ENCODE data around the gene FOXN1. TPM values are rescaled to one million over a fixed set of nuclear protein-coding genes. Genes with fewer than 3 reads are reported as not detected.

FOXN1 gene
- total and polyA plus RNA-seq, 2 of the 4 experiments (the other 2 are of a cell fraction): not detected

- no CpG with 5 or more reads among the region's 16 CpGs for WGBS, 2 experiments (ENCODE audit: extremely low coverage in 2 of 2, insufficient read length in 1 of 2)
Measured at GRCh38 chr17:28514561-28515002, 8.4 kb downstream of the FOXN1 start.

More at GRCh38 chr17:28514561-28515002, 8.4 kb downstream of the FOXN1 start:
- DNase-seq (no peak), ATAC-seq (ENCODE audit: low read depth) (no peak)
- H3K27ac ChIP-seq (ENCODE audit: insufficient read depth, low read length): no peak overlapping the region
- H2BK5ac ChIP-seq (ENCODE audit: low read depth, low read length, poor library complexity, severe bottlenecking): no peak overlapping the region
- no peak overlapping the region for H2AFZ ChIP-seq (replicated peaks; ENCODE audit: low read length, poor library complexity)
- no peak overlapping the region for H3K23ac ChIP-seq (ENCODE audit: low read depth, low read length)
- 0 out of 2 replicates have a peak, but pooled peaks cover 3% of the 10 kb centered on the region for H3K9me1 ChIP-seq (ENCODE audit: insufficient read depth, low read length)
- TF ChIP-seq, protein P1, sequence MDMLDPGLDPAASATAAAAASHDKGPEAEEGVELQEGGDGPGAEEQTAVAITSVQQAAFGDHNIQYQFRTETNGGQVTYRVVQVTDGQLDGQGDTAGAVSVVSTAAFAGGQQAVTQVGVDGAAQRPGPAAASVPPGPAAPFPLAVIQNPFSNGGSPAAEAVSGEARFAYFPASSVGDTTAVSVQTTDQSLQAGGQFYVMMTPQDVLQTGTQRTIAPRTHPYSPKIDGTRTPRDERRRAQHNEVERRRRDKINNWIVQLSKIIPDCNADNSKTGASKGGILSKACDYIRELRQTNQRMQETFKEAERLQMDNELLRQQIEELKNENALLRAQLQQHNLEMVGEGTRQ (IDR thresholded peaks at IDR 0.05; ENCODE audit: low read depth, low read length): no peak
- no peak for TF ChIP-seq ELK1 (IDR thresholded peaks at IDR 0.05; ENCODE audit: borderline replicate concordance, low read depth, low read length)
- intact Hi-C loops (cut with micrococcal nuclease): no loop called here
- no peaks in the 10 kb centered on the region for H3K79me1 ChIP-seq (ENCODE audit: low read depth in 1 of 2, low read length in 2 of 2)
- H4K20me1 ChIP-seq (ENCODE audit: insufficient read depth, low read length): no peaks in the 10 kb centered on the region; the same call in 1 of the 2 replicates
- BruUV-seq (replicated peaks): no TSS peak
- no peaks in the 10 kb centered on the region for H3K36me3 ChIP-seq (ENCODE audit: control insufficient read depth, insufficient read depth, low read length)
- no peak overlapping the region for H2BK15ac ChIP-seq (ENCODE audit: low read depth, low read length)
- H3K4me3 ChIP-seq (ENCODE audit: insufficient read depth, low read depth, low read length): no peak overlapping the region
- ChIA-PET CTCF (no interaction called here), POLR2A (ENCODE audit: unreplicated experiment) (no interaction called here)
- peaks cover 57% of the 10 kb centered on the region for H3K27me3 ChIP-seq (ENCODE audit: control insufficient read depth, insufficient read depth, low read length)
- no peak overlapping the region for H4K91ac ChIP-seq (ENCODE audit: insufficient read depth, low read depth, low read length)
- no peaks in the 10 kb centered on the region for H3K9me3 ChIP-seq (ENCODE audit: control insufficient read depth, insufficient read depth, low read length)
- H3K14ac ChIP-seq (replicated peaks; ENCODE audit: low read depth, low read length): no peak overlapping the region
- no peak overlapping the region for H2BK120ac ChIP-seq (ENCODE audit: low read depth, low read length)
- in situ Hi-C loops (cut with MboI; ENCODE audit: low sequenced_read_pairs): no loop called here
- no peak overlapping the region for H2AK5ac ChIP-seq (ENCODE audit: low read depth, low read length)
- no peak overlapping the region for H4K5ac ChIP-seq (ENCODE audit: low read depth, low read length)
- dilution Hi-C loops (cut with HindIII; ENCODE audit: low sequenced_read_pairs, unreplicated experiment): no loop called here
- no peak overlapping the region for H3K4ac ChIP-seq (ENCODE audit: low read depth, low read length)
- H3K56ac ChIP-seq (ENCODE audit: extremely low read depth, insufficient read depth, low read length): no peak overlapping the region
- H4K8ac ChIP-seq (ENCODE audit: low read depth in 2 of 2, low read length in 2 of 2): no peak overlapping the region
- no peak overlapping the region for H3K9ac ChIP-seq (ENCODE audit: low read depth, low read length)
- H3K4me1 ChIP-seq (ENCODE audit: control insufficient read depth, insufficient read depth, low read length): no peaks in the 10 kb centered on the region
- no peak overlapping the region for H3K4me2 ChIP-seq (ENCODE audit: low read depth, low read length)
- no peak overlapping the region for H2AK9ac ChIP-seq (replicated peaks; ENCODE audit: low read depth, low read length, poor library complexity)
- no peak overlapping the region for H3K18ac ChIP-seq (ENCODE audit: low read depth, low read length)
- no peak overlapping the region for H2BK20ac ChIP-seq (ENCODE audit: low read depth, low read length)
